H9 (cell line): ENCODE data around the gene AKNA. TPM values are rescaled to one million over a fixed set of nuclear protein-coding genes. Genes with fewer than 3 reads are reported as not detected.

ENCODE experiments used
- DNase-seq: peaks from one replicate; pipeline ENCODE4 v3.0.0-alpha.2; 2017
- H2AFZ ChIP-seq: one replicate; pipeline ENCODE4 v1.6.1; 2013; ENCODE audit warnings: mild to moderate bottlenecking, low read length, control low read depth, moderate library complexity
- H2AK5ac ChIP-seq: 2 replicates; pipeline ENCODE4 v1.6.1; 2013; ENCODE audit warnings: low read length, control low read depth, mixed read lengths; ENCODE audit not compliant: insufficient read length
- H2BK120ac ChIP-seq: one replicate; pipeline ENCODE4 v1.6.1; 2013; ENCODE audit warnings: low read depth, mild to moderate bottlenecking, low read length, control low read depth, inconsistent platforms; ENCODE audit not compliant: poor library complexity, severe bottlenecking
- H2BK12ac ChIP-seq: 2 replicates; pipeline ENCODE4 v1.6.1; 2013; ENCODE audit warnings: low read length, control low read depth, mixed read lengths, low read depth; ENCODE audit not compliant: insufficient read length
- H2BK15ac ChIP-seq: 2 replicates; pipeline ENCODE4 v1.6.1; 2013; ENCODE audit warnings: low read depth, low read length, control low read depth
- H2BK20ac ChIP-seq: one replicate; pipeline ENCODE4 v1.6.1; 2013; ENCODE audit warnings: low read depth, mild to moderate bottlenecking, low read length, control low read depth, inconsistent platforms; ENCODE audit not compliant: poor library complexity, severe bottlenecking
- H2BK5ac ChIP-seq: 2 replicates; pipeline ENCODE4 v1.6.1; 2013; ENCODE audit warnings: low read length, control low read depth, mixed read lengths; ENCODE audit not compliant: insufficient read length
- H3K14ac ChIP-seq: 2 replicates; pipeline ENCODE4 v1.6.1; 2013; ENCODE audit warnings: low read length, control low read depth; ENCODE audit not compliant: insufficient read depth
- H3K18ac ChIP-seq: 2 replicates; pipeline ENCODE4 v1.6.1; 2013; ENCODE audit warnings: low read depth, mild to moderate bottlenecking, mixed read lengths, low read length, control low read depth; ENCODE audit not compliant: insufficient read length
- H3K23ac ChIP-seq: 2 replicates; pipeline ENCODE4 v1.6.1; 2013; ENCODE audit warnings: low read length, control low read depth, mixed read lengths, low read depth; ENCODE audit not compliant: insufficient read length
- H3K23me2 ChIP-seq: 2 replicates; pipeline ENCODE4 v1.6.1; 2013; ENCODE audit warnings: low read depth, mild to moderate bottlenecking, mixed read lengths, low read length, control low read depth; ENCODE audit not compliant: insufficient read length, poor library complexity, severe bottlenecking
- H3K27ac ChIP-seq: 2 replicates; pipeline ENCODE4 v1.5.1; 2013; ENCODE audit warnings: low read length, control low read depth, mixed read lengths, low read depth; ENCODE audit not compliant: insufficient read length
- H3K27me3 ChIP-seq: 2 replicates; pipeline ENCODE4 v1.6.1; 2013; ENCODE audit warnings: low read length, control low read depth, inconsistent platforms; ENCODE audit not compliant: insufficient read depth
- H3K4ac ChIP-seq: 2 replicates; pipeline ENCODE4 v1.6.1; 2013; ENCODE audit warnings: low read depth, mild to moderate bottlenecking, control low read depth, inconsistent platforms, low read length, moderate library complexity
- H3K4me1 ChIP-seq: 2 replicates; pipeline ENCODE4 v1.6.1; 2013; ENCODE audit warnings: low read length, control low read depth, inconsistent platforms; ENCODE audit not compliant: insufficient read depth
- H3K4me2 ChIP-seq: 2 replicates; pipeline ENCODE4 v1.6.1; 2013; ENCODE audit warnings: low read length, control low read depth, mixed read lengths; ENCODE audit not compliant: insufficient read length, insufficient read depth
- H3K56ac ChIP-seq: 2 replicates; pipeline ENCODE4 v1.6.1; 2013; ENCODE audit warnings: low read depth, mild to moderate bottlenecking, mixed read lengths, low read length, control low read depth; ENCODE audit not compliant: insufficient read length
- H3K79me1 ChIP-seq: 2 replicates; pipeline ENCODE4 v1.6.1; 2013; ENCODE audit warnings: low read depth, mild to moderate bottlenecking, moderate library complexity, low read length, control low read depth, inconsistent platforms; ENCODE audit not compliant: insufficient read depth, poor library complexity, severe bottlenecking
- H3K79me2 ChIP-seq: 2 replicates; pipeline ENCODE4 v1.6.1; 2013; ENCODE audit warnings: low read length, control low read depth, inconsistent platforms; ENCODE audit not compliant: insufficient read depth
- H3K9ac ChIP-seq: 2 replicates; pipeline ENCODE4 v1.6.1; 2013; ENCODE audit warnings: low read length, control low read depth, mixed read lengths; ENCODE audit not compliant: insufficient read length; ENCODE audit errors: extremely low read depth
- H3K9me3 ChIP-seq: one replicate; pipeline ENCODE4 v1.6.1; 2013; ENCODE audit warnings: low read depth, low read length, inconsistent platforms; ENCODE audit not compliant: control insufficient read depth
- H3T11ph ChIP-seq: one replicate; pipeline ENCODE4 v1.6.1; 2013; ENCODE audit warnings: mild to moderate bottlenecking, low read length, control low read depth, inconsistent platforms
- H4K20me1 ChIP-seq: one replicate; pipeline ENCODE4 v1.6.1; 2013; ENCODE audit not compliant: control insufficient read depth, insufficient read length, insufficient read depth
- H4K5ac ChIP-seq: 2 replicates; pipeline ENCODE4 v1.6.1; 2013; ENCODE audit warnings: low read depth, mild to moderate bottlenecking, mixed read lengths, low read length, control low read depth; ENCODE audit not compliant: insufficient read length
- H4K8ac ChIP-seq: replicated peaks from 2 replicates; pipeline ENCODE4 v1.6.1; 2013; ENCODE audit warnings: low read length, control low read depth, mixed read lengths, low read depth; ENCODE audit not compliant: insufficient read length
- H4K91ac ChIP-seq: 2 replicates; pipeline ENCODE4 v1.6.1; 2013; ENCODE audit warnings: low read depth, mild to moderate bottlenecking, moderate library complexity, mixed read lengths, low read length, control low read depth; ENCODE audit not compliant: insufficient read length
- H3K27ac Mint-ChIP-seq, 3 experiments: 2 replicates in 2 of 3; 3 replicates in 1 of 3; pipeline ENCODE4 v1.8.0; 2020 to 2021; ENCODE audit warnings: mixed read lengths in 3 of 3, mild to moderate bottlenecking in 1 of 3, moderate library complexity in 1 of 3
- H3K27me3 Mint-ChIP-seq: 2 replicates; pipeline ENCODE4 v1.8.0; 2021; ENCODE audit warnings: low read depth, mild to moderate bottlenecking, moderate library complexity, mixed read lengths
- H3K36me3 Mint-ChIP-seq, 3 experiments: 2 replicates in 2 of 3; 3 replicates in 1 of 3; pipeline ENCODE4 v1.8.0; 2020 to 2021; ENCODE audit warnings: low read depth in 3 of 3, mixed read lengths in 3 of 3; ENCODE audit not compliant: insufficient read depth in 1 of 3
- H3K4me1 Mint-ChIP-seq, 2 experiments: 2 replicates each; pipeline ENCODE4 v1.8.0; 2020; ENCODE audit warnings: mixed read lengths in 2 of 2
- H3K4me3 Mint-ChIP-seq, 2 experiments: 2 replicates in 1 of 2; 3 replicates in 1 of 2; pipeline ENCODE4 v1.8.0; 2020 to 2021; ENCODE audit warnings: mild to moderate bottlenecking in 2 of 2, mixed read lengths in 2 of 2, moderate library complexity in 1 of 2
- H3K9me3 Mint-ChIP-seq, 2 experiments: 2 replicates in 1 of 2; 3 replicates in 1 of 2; pipeline ENCODE4 v1.8.0; 2020; ENCODE audit warnings: mild to moderate bottlenecking in 2 of 2, mixed read lengths in 2 of 2, moderate library complexity in 1 of 2
- CTCF ChIP-seq: fragments of 200-600 bp; sonication (generic); conservative IDR thresholded peaks from 3 replicates; pipeline ENCODE4 v1.8.0; 2021; ENCODE audit warnings: antibody characterized with exemption, mild to moderate bottlenecking
- WGBS: extraction: QIAGEN DNeasy Blood & Tissue Kit; methylation state at CpG from one replicate; pipeline ENCODE4 v1.1.7; 2013; ENCODE audit warnings: missing lambda C conversion rate, low lambda C conversion rate, mixed read lengths; ENCODE audit not compliant: insufficient read length; ENCODE audit errors: extremely low coverage; 5-methylcytosine and 5-hydroxymethylcytosine counted together
- total RNA-seq: library from RNA; stranded (reverse); gene quantifications from 2 replicates; pipeline ENCODE4 v1.2.1, GENCODE V29; 2021

AKNA gene
- total RNA-seq, 1 experiment from 2014 or later = 19.7 TPM

DNA sequence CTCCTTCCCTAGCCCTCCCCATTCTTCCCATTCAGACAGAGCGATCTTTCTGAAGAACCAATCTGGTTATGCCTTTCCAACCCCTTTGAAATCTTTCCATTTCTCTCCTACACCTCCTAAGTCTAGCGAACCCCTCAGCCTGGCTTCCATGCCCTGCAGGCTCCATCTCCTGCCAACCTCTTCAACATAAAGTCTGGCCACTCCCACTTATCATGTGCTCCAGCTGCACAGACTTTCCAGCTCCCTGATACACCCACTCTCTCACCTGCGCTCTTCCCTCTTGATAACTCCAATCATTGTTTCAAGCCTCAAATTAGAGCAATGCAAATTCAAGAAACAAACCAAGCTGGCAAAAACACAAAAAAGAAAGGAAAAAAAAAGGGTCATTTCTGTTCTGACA is 68.6 kb downstream of the AKNA start:
- H3K27ac ChIP-seq = no peak overlapping the region
- no peak overlapping the region for H3K18ac ChIP-seq

More for the DNA sequence above, 68.6 kb downstream of the AKNA start:
- H3K4me3 Mint-ChIP-seq = no peak overlapping the region
- Histone ChIP-seq H2BK5ac (no peak overlapping the region), H2BK15ac (no peak overlapping the region), H3K23ac (no peak overlapping the region), H4K8ac (no peak overlapping the region), H4K91ac (no peak overlapping the region), H3K56ac (no peak overlapping the region), H3K23me2 (no peaks in the 10 kb centered on the region), H2BK12ac (no peak overlapping the region), H4K5ac (no peak overlapping the region), H2AK5ac (no peak overlapping the region), H3K79me1 (no peaks in the 10 kb centered on the region), H3K79me2 (no peaks in the 10 kb centered on the region), H3K27me3 (no peaks in the 10 kb centered on the region), H2AFZ (no peak overlapping the region), H4K20me1 (no peaks in the 10 kb centered on the region), H3K4me1 (no peaks in the 10 kb centered on the region), H3K9ac (no peak overlapping the region), H2BK20ac (no peak overlapping the region), H3K4ac (no peak overlapping the region), H3T11ph (no peak overlapping the region), H3K9me3 (no peaks in the 10 kb centered on the region), H3K14ac (no peak overlapping the region), H3K4me2 (no peak overlapping the region), H2BK120ac (no peak overlapping the region)
- peaks cover 0 to 5% of the 10 kb centered on the region in 2 experiments; a peak in 2 of 4 replicates for H3K4me1 Mint-ChIP-seq
- H3K27ac Mint-ChIP-seq = no peak overlapping the region
- no peak for TF ChIP-seq CTCF
- H3K36me3 Mint-ChIP-seq = no peaks in the 10 kb centered on the region
- H3K27me3 Mint-ChIP-seq = peaks cover 6% of the 10 kb centered on the region
- no CpG with 5 or more reads among the region's 3 CpGs for WGBS
- no peaks in the 10 kb centered on the region for H3K9me3 Mint-ChIP-seq
- DNase-seq = no peak
